Loucy (cell line): ENCODE results near the gene NT5DC4.

ENCODE experiments used
- EZH2phosphoT487 ChIP-seq: fragments of 200-600 bp; IDR thresholded peaks from 2 replicates; pipeline ENCODE4 v1.6.1; 2018; ENCODE audit warnings: antibody characterized with exemption, mild to moderate bottlenecking, moderate library complexity, borderline replicate concordance
- TF ChIP-seq, protein P1 (sequence below): fragments of 200-600 bp; sonication (generic); conservative IDR thresholded peaks from 2 replicates; pipeline ENCODE4 v1.5.1; 2014; ENCODE audit warnings: mild to moderate bottlenecking, antibody characterized with exemption, low read length

DNA sequence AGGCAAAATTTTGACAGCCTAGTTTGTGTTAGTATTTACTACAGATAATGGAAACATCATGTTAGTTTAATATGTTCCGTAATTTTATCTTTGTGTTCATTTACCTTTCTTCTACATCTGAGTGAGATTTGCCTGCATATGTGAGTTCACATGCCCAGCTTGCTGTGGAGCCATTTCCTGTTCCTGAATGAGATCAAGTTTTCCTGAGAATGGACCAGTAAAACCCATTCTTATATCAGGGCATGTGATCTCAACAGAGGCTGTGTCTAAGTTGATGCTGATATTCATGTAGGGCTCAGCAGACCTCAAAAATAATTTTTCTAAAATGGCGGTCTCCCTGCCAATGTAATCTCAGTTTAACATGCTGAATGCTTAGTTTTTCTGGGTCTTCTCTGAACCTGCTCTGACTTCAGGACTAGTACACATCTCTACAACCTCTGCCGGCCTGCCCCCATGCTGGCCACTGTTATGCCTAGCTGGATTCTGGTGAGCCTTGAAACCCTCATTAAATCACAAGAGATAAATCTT is 62.4 kb downstream of the NT5DC4 start:
- TF ChIP-seq, protein P1, sequence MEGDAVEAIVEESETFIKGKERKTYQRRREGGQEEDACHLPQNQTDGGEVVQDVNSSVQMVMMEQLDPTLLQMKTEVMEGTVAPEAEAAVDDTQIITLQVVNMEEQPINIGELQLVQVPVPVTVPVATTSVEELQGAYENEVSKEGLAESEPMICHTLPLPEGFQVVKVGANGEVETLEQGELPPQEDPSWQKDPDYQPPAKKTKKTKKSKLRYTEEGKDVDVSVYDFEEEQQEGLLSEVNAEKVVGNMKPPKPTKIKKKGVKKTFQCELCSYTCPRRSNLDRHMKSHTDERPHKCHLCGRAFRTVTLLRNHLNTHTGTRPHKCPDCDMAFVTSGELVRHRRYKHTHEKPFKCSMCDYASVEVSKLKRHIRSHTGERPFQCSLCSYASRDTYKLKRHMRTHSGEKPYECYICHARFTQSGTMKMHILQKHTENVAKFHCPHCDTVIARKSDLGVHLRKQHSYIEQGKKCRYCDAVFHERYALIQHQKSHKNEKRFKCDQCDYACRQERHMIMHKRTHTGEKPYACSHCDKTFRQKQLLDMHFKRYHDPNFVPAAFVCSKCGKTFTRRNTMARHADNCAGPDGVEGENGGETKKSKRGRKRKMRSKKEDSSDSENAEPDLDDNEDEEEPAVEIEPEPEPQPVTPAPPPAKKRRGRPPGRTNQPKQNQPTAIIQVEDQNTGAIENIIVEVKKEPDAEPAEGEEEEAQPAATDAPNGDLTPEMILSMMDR, result no peak
- no peak for TF ChIP-seq EZH2phosphoT487
